NCI-H748 (cell line): ENCODE results near the gene MIX23.

Experiments used
- DNase-seq: peaks from one replicate; lab custom pipeline; 2025; ENCODE audit not compliant: unreplicated experiment; lab: John Stamatoyannopoulos, UW

Gene MIX23

GRCh38 chr3:122353215-122353614, 29.8 kb downstream of the MIX23 start:
- DNase-seq, result no peak

GRCh38 chr3:122351612-122352011, 31.4 kb downstream of the MIX23 start:
- peak; percentile 1 for DNase-seq

GRCh38 chr3:122350814-122351418, 32.1 kb downstream of the MIX23 start:
- DNase-seq, result no peak

GRCh38 chr3:122349171-122349570, 33.9 kb downstream of the MIX23 start:
- no peak for DNase-seq

GRCh38 chr3:122343654-122344053, 39.4 kb downstream of the MIX23 start:
- no peak for DNase-seq

- no peak for DNase-seq
Observed at GRCh38 chr3:122342803-122343202, 40.2 kb downstream of the MIX23 start.

GRCh38 chr3:122332551-122332950, 50.5 kb downstream of the MIX23 start:
- no peak for DNase-seq

- no peak for DNase-seq
Observed at GRCh38 chr3:122331886-122332285, 51.1 kb downstream of the MIX23 start.

GRCh38 chr3:122325769-122326168, 57.3 kb downstream of the MIX23 start:
- DNase-seq, result no peak

- no peak for DNase-seq
Observed at GRCh38 chr3:122324871-122325323, 58.1 kb downstream of the MIX23 start, which contains the start of gene CSTA. Gene CSTA, plus strand, starts transcription at chr3:122325248. Its CDS starts 45 bp downstream, at chr3:122325293.

- DNase-seq, result no peak
Observed at GRCh38 chr3:122322095-122323075, 60.6 kb downstream of the MIX23 start.

- no peak for DNase-seq
Observed at GRCh38 chr3:122318620-122319019, 64.4 kb downstream of the MIX23 start.

- DNase-seq, result no peak
Observed at GRCh38 chr3:122316368-122316767, 66.7 kb downstream of the MIX23 start.

- DNase-seq, result no peak
Observed at GRCh38 chr3:122315619-122316018, 67.4 kb downstream of the MIX23 start.

GRCh38 chr3:122314228-122314876, 68.7 kb downstream of the MIX23 start:
- DNase-seq, result no peak

- DNase-seq, result no peak
Observed at GRCh38 chr3:122313281-122313680, 69.8 kb downstream of the MIX23 start.

- no peak for DNase-seq
Observed at GRCh38 chr3:122312826-122313225, 70.2 kb downstream of the MIX23 start.

GRCh38 chr3:122310361-122310760, 72.7 kb downstream of the MIX23 start:
- no peak for DNase-seq
